BLaER1 treated with 17β-estradiol and CSF1 and Interleukin-3, amounts not matched to agents 10 nM and 100 nM (cell line): ENCODE measurements around the gene LRRFIP2.

ENCODE experiments used
- H3K27ac ChIP-seq, 11 experiments: shearing (Covaris generic); formaldehyde crosslinking; 2 replicates each; pipeline ENCODE4 v1.8.1; 2022
- H3K27me3 ChIP-seq, 11 experiments: shearing (Covaris generic); formaldehyde crosslinking; 2 replicates each; pipeline ENCODE4 v1.8.1; 2022
- H3K36me3 ChIP-seq, 11 experiments: shearing (Covaris generic); formaldehyde crosslinking; 2 replicates each; pipeline ENCODE4 v1.8.1; 2022
- H3K4me1 ChIP-seq, 10 experiments: shearing (Covaris generic); formaldehyde crosslinking; 2 replicates each; pipeline ENCODE4 v1.8.1; 2022
- H3K4me2 ChIP-seq, 11 experiments: shearing (Covaris generic); formaldehyde crosslinking; 2 replicates each; pipeline ENCODE4 v1.8.1; 2022
- H3K4me3 ChIP-seq, 10 experiments: shearing (Covaris generic); formaldehyde crosslinking; 2 replicates each; pipeline ENCODE4 v1.8.1; 2022
- H3K9ac ChIP-seq, 11 experiments: shearing (Covaris generic); formaldehyde crosslinking; 2 replicates each; pipeline ENCODE4 v1.8.1; 2022
- H3K9me3 ChIP-seq, 11 experiments: shearing (Covaris generic); formaldehyde crosslinking; replicated peaks in 1 of 11; 2 replicates each; pipeline ENCODE4 v1.8.1; 2022
- H4K20me1 ChIP-seq, 11 experiments: shearing (Covaris generic); formaldehyde crosslinking; 2 replicates each; pipeline ENCODE4 v1.8.1; 2022
- Cebpa-rat ChIP-seq, 11 experiments: shearing (Covaris generic); IDR thresholded peaks; 2 replicates each; pipeline ENCODE4 v1.8.1; 2022

LRRFIP2 gene

DNA sequence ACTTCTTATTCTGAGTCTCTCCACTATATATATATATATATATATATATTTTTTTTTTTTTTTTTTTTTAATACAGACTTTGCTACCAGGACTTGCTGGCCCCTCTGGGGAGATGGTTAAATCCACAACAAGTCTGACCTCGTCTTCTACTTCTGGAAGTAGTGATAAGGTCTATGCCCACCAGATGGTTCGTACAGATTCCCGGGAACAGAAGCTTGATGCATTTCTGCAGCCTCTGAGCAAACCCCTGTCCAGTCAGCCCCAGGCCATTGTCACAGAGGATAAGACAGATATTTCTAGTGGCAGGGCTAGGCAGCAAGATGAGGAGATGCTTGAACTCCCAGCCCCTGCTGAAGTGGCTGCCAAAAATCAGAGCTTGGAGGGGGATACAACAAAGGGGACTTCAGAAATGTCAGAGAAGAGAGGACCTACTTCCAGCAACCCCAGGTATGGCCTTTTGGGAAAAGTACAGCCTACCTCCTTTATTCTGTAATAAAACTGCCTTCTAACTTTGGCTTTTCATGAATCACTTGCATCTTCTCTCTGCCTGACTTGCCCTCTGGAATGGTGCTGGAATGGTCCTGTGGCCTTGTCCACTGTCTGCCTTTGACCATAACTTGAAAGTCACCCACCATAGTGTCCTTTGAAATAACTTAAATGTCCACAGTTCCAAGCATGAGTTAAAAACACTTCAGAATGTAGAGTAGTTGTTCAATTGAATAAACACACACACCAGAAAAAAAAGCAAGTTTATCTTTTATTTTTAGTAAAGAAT, 148.6 kb downstream of the LRRFIP2 start:
- Histone ChIP-seq H3K9ac (no peak overlapping the region; a peak in 1 of 22 replicates), H3K4me3 (no peak overlapping the region), H3K36me3 (peaks cover 62 to 91% (median 87%) of the 10 kb centered on the region in 11 experiments), H3K27ac (peak overlapping the region in 10 of 11 experiments; percentile 0 to 78 (median 51); a peak in 15 of 22 replicates), H3K9me3 (peaks cover 0 to 27% (median 0%) of the 10 kb centered on the region in 11 experiments; a peak in 10 of 22 replicates), H3K4me1 (peaks cover 23 to 82% (median 39%) of the 10 kb centered on the region in 10 experiments), H3K4me2 (peak overlapping the region in 10 of 11 experiments; percentile 20 to 87 (median 76); a peak in 19 of 22 replicates), H4K20me1 (no peaks in the 10 kb centered on the region), H3K27me3 (no peaks in the 10 kb centered on the region)
- TF ChIP-seq Cebpa-rat (IDR thresholded peaks at IDR 0.05): no peak

DNA sequence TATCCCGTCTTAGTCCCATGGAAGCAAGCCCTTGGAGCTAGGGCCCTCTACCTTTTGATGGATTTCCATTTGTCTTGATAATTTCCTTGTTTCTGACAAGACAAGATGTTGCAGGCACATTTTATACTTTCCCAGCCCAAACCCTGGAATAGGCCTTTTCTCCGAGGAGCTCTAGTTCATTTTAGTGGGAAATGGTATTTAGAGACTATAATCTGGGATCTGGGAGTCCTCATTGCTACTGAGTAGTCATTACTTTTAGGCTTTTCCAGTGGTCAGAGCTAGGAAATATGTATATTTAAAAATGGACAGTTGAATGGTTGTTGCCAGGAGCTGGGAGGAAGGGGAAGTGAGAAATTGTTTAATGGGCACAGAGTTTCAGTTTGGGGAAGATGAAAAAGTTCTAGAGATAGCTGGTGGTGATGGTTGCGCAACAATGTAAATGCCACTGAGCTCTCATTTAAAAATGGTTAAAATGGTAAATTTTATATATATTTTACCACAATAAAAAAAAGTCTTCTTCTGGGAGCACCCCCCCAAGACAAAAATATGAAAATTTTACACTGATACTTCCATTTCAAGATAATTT, 149.5 kb downstream of the LRRFIP2 start:
- H3K36me3 ChIP-seq: peaks cover 62 to 91% (median 87%) of the 10 kb centered on the region in 11 experiments
- peak overlapping the region; percentile 27 to 80 (median 73); a peak in 21 of 22 replicates for H3K27ac ChIP-seq
- H3K4me1 ChIP-seq: peaks cover 15 to 74% (median 31%) of the 10 kb centered on the region in 10 experiments
- peak overlapping the region; percentile 43 to 87 (median 77) for H3K4me2 ChIP-seq
- H4K20me1 ChIP-seq: no peaks in the 10 kb centered on the region
- peak overlapping the region in 7 of 11 experiments; percentile 7 to 56 (median 47); a peak in 10 of 22 replicates for H3K9ac ChIP-seq
- peak overlapping the region in 3 of 10 experiments; percentile 7 to 24 (median 22); a peak in 3 of 20 replicates for H3K4me3 ChIP-seq
- H3K9me3 ChIP-seq: peaks cover 0 to 27% (median 0%) of the 10 kb centered on the region in 11 experiments; a peak in 10 of 22 replicates
- TF ChIP-seq Cebpa-rat (IDR thresholded peaks at IDR 0.05): peak; percentile 54 to 100 (median 98); a peak in 19 of 22 replicates
- no peaks in the 10 kb centered on the region for H3K27me3 ChIP-seq

DNA sequence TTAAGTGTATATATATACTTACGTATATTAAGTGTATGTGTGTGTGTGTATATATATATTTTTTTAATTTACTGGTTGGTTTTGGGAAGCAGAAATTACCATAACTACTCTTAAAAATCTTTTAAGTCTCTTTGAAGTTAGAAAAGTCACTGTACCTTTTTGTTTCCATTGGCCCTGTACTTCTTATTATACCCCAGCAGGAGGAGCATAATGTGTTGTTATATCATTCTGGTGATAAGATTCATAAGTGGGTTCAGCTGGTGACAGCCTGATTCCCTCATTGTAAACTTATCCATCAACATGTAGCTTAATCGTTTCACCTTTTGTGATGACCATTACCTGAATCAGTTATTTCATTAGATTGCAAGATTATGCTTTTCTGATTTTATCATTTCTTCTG, 150.3 kb downstream of the LRRFIP2 start:
- H3K4me2 ChIP-seq: peak overlapping the region in 8 of 11 experiments; percentile 68 to 87 (median 80); a peak in 15 of 22 replicates
- peaks cover 15 to 66% (median 27%) of the 10 kb centered on the region in 10 experiments for H3K4me1 ChIP-seq
- H3K9me3 ChIP-seq: peaks cover 0 to 27% (median 0%) of the 10 kb centered on the region in 11 experiments; a peak in 10 of 22 replicates
- no peaks in the 10 kb centered on the region for H3K27me3 ChIP-seq
- TF ChIP-seq Cebpa-rat (IDR thresholded peaks at IDR 0.05): no peak
- 0 out of 20 replicates have a peak overlapping the region, but pooled peaks of 1 of the 10 experiments have one; percentile 7 for H3K4me3 ChIP-seq
- peak overlapping the region in 10 of 11 experiments; percentile 58 to 80 (median 74); a peak in 18 of 22 replicates for H3K27ac ChIP-seq
- H3K36me3 ChIP-seq: peaks cover 70 to 91% (median 87%) of the 10 kb centered on the region in 11 experiments
- H4K20me1 ChIP-seq: no peaks in the 10 kb centered on the region
- peak overlapping the region in 1 of 11 experiments; percentile 56; a peak in 1 of 22 replicates for H3K9ac ChIP-seq

DNA sequence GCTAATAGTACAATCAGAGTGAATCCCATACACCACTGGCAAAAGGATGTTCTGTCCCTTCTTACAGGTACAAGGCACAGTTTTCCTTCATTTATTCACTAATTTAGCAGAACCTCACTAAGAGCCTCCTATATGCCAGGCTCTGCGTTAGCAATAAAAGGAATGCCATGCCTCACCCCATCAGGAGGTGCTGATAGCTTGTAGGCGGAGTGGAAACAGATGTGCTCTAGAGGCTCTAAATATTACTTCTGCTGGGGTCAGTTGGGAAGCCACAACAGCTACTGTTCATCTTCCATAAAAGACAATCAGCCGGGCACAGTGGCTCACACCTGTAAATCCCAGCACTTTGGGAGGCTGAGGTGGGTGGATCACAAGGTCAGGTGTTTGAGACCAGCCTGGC, 156.7 kb downstream of the LRRFIP2 start:
- no peak for TF ChIP-seq Cebpa-rat (IDR thresholded peaks at IDR 0.05)
- H3K36me3 ChIP-seq: peaks cover 89 to 100% (median 95%) of the 10 kb centered on the region in 11 experiments

DNA sequence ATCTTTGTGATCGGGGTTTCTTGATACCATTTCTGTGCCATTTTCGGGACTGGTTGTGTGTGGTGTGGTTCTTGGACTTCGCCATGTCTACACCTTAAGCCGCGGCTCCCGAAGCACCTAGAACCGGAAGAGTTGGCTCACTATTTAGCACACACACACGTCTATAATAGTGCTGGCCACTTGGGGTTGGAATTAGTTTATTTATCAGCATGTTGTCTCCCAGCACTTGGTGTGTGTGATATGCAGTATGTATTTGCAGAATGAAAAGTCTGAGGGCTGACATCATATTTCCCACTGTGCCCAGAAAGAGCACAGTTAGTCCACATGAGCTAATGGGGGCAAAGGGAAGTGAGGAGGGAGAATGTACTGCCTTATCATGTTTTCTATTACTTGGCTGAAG, 157.5 kb downstream of the LRRFIP2 start:
- Histone ChIP-seq H3K27me3 (no peaks in the 10 kb centered on the region), H3K36me3 (peaks cover 89 to 100% (median 95%) of the 10 kb centered on the region in 11 experiments), H4K20me1 (no peaks in the 10 kb centered on the region), H3K9me3 (peaks cover 0 to 7% (median 0%) of the 10 kb centered on the region in 11 experiments; a peak in 3 of 22 replicates), H3K4me2 (no peak overlapping the region), H3K4me1 (no peaks in the 10 kb centered on the region; a peak in 1 of 20 replicates), H3K4me3 (no peak overlapping the region), H3K27ac (no peak overlapping the region), H3K9ac (no peak overlapping the region)
- no peak for TF ChIP-seq Cebpa-rat (IDR thresholded peaks at IDR 0.05)

More for the DNA sequence above, 156.7 kb downstream of the LRRFIP2 start:
- H3K4me1 ChIP-seq: peaks cover 0 to 4% (median 0%) of the 10 kb centered on the region in 10 experiments; a peak in 1 of 20 replicates
- no peaks in the 10 kb centered on the region for H3K27me3 ChIP-seq
- no peak overlapping the region for H3K4me3 ChIP-seq
- H3K9ac ChIP-seq: no peak overlapping the region
- no peak overlapping the region for H3K4me2 ChIP-seq
- no peaks in the 10 kb centered on the region for H4K20me1 ChIP-seq
- no peak overlapping the region for H3K27ac ChIP-seq
- peaks cover 0 to 15% (median 0%) of the 10 kb centered on the region in 11 experiments; a peak in 9 of 22 replicates for H3K9me3 ChIP-seq

DNA sequence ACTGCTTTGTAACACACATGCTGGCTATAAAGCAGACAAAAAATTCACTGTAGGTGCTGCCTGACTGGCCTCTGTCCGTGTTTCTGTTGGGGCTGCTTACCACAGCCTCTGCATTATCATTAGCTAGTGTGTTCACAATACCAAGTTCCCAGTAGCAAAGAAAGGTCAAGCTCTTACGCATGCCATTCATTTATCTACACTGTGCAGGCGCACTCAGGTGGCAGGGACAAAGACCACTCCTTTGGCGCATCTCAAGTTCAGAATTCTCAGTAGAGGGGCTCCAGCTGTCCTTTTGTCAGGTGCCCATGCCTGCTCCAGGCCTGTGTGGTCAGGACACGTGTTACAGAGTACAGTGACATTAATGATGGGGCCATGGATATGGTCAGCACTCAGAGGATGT, 158.7 kb downstream of the LRRFIP2 start:
- Histone ChIP-seq H3K27ac (no peak overlapping the region), H3K36me3 (peaks cover 89 to 100% (median 95%) of the 10 kb centered on the region in 11 experiments), H3K9ac (no peak overlapping the region), H3K27me3 (no peaks in the 10 kb centered on the region), H3K4me1 (no peaks in the 10 kb centered on the region), H3K4me3 (no peak overlapping the region), H3K9me3 (no peaks in the 10 kb centered on the region), H3K4me2 (no peak overlapping the region), H4K20me1 (no peaks in the 10 kb centered on the region)
- no peak for TF ChIP-seq Cebpa-rat (IDR thresholded peaks at IDR 0.05)

DNA sequence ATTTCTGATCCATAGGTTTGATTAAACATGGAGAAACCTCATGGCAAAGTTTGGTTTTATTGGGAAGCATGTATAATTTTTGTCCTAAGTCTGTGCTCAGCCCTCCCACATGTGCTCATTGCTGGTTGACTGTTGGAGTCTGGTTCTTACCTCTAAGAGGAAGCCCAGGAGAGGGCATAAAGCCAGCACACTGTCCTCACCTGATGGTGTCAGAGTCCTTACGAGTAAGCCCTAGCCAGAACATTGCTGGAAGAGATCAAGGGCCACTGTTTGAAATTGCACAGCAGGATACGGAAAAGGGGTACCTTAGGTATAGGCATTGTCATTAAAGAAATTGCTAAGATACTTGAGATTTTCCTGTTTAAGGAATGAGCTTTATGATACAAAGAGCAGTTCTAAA, 159.8 kb downstream of the LRRFIP2 start:
- Histone ChIP-seq H3K4me2 (no peak overlapping the region), H3K9ac (no peak overlapping the region), H3K36me3 (peaks cover 86 to 100% (median 95%) of the 10 kb centered on the region in 11 experiments), H3K27me3 (no peaks in the 10 kb centered on the region), H3K4me3 (no peak overlapping the region), H4K20me1 (no peaks in the 10 kb centered on the region), H3K27ac (no peak overlapping the region), H3K4me1 (no peaks in the 10 kb centered on the region), H3K9me3 (no peaks in the 10 kb centered on the region)
- TF ChIP-seq Cebpa-rat (IDR thresholded peaks at IDR 0.05): no peak
